K562 (cell line): ENCODE results near the gene CCDC97. TPM values are rescaled to one million over a fixed set of nuclear protein-coding genes. Genes with fewer than 3 reads are reported as not detected.

Source experiments
- BRD4 ChIP-seq: fragments of 200-600 bp; sonication (generic); IDR thresholded peaks from 2 replicates; pipeline ENCODE4 v1.6.1; 2017; ENCODE audit warnings: inconsistent platforms
- KLF6 ChIP-seq: fragments of 250-450 bp; sonication (Bioruptor Pico); IDR thresholded peaks from 2 replicates; pipeline ENCODE4 v1.4.0; 2020; ENCODE audit warnings: mild to moderate bottlenecking, moderate library complexity, borderline replicate concordance
- MXD1 ChIP-seq: fragments of 250-450 bp; sonication (Bioruptor Pico); IDR thresholded peaks from 2 replicates; pipeline ENCODE4 v1.8.0; 2021; ENCODE audit warnings: borderline replicate concordance, mild to moderate bottlenecking, moderate library complexity; ENCODE audit not compliant: poor library complexity, severe bottlenecking
- NONO ChIP-seq, 2 experiments: fragments of 200-400 bp in 1 of 2; fragments of 450-650 bp in 1 of 2; formaldehyde crosslinking in 1 of 2; IDR thresholded peaks; 2 replicates each; pipeline ENCODE4 v1.6.1; 2017; ENCODE audit warnings: low read depth in 2 of 2, mild to moderate bottlenecking in 2 of 2, moderate library complexity in 2 of 2, low read length in 1 of 2
- RNF219 ChIP-seq: fragments of 250-450 bp; sonication (Bioruptor Pico); IDR thresholded peaks from 2 replicates; pipeline ENCODE4 v1.5.0; 2022; ENCODE audit warnings: mild to moderate bottlenecking
- SIRT6 ChIP-seq: IDR thresholded peaks from one replicate; pipeline ENCODE4 v1.6.1; 2012; ENCODE audit warnings: low read depth, mild to moderate bottlenecking, control low read depth, inconsistent platforms, low read length, moderate library complexity
- XRCC3 ChIP-seq: fragments of 450-650 bp; IDR thresholded peaks from 2 replicates; pipeline ENCODE4 v1.6.1; 2017; ENCODE audit warnings: mild to moderate bottlenecking, moderate library complexity
- ZNF165 ChIP-seq: fragments of 250-450 bp; sonication (Bioruptor Pico); IDR thresholded peaks from 2 replicates; pipeline ENCODE4 v1.4.0; 2020; ENCODE audit warnings: borderline replicate concordance
- ZNF224 ChIP-seq: sonication (generic); formaldehyde crosslinking; IDR thresholded peaks from 2 replicates; pipeline ENCODE4 v1.8.0; 2022; ENCODE audit warnings: mild to moderate bottlenecking, missing genetic modification reagents
- polyA plus RNA-seq, 8 experiments: library from polyadenylated mRNA; depleted of rRNA in 4 of 8; stranded (reverse) in 5 of 8; unstranded in 3 of 8; fragments of >200 nt; fragmentation: Nextera tagmentation in 2 of 8; fragmentation: Illumina TruSeq in 1 of 8; extraction: Ambion mirVana in 2 of 8; extraction: Trizol in 1 of 8; gene quantifications; 2 replicates each; pipeline versions ENCODE4 v1.2.1 to v1.2.3, GENCODE V29; 2011 to 2014; ENCODE audit warnings: inconsistent platforms in 1 of 8, missing spikeins in 1 of 8
- total RNA-seq, 7 experiments: library from RNA; depleted of rRNA in 6 of 7; stranded (reverse); fragments of >200 nt in 6 of 7; fragmentation: Illumina TruSeq in 2 of 7; extraction: Trizol in 2 of 7; gene quantifications; 2 replicates each; pipeline versions ENCODE4 v1.2.1 to v1.2.3, GENCODE V29; 2011 to 2021; ENCODE audit warnings: low replicate concordance in 1 of 7
- TF ChIP-seq, protein P1 (sequence below): fragments of 250-450 bp; sonication (Bioruptor Pico); IDR thresholded peaks from 2 replicates; pipeline ENCODE4 v1.4.0; 2020
- TF ChIP-seq, protein P2 (sequence below): sonication (generic); formaldehyde crosslinking; IDR thresholded peaks from 2 replicates; pipeline ENCODE4 v1.8.0; 2023; ENCODE audit warnings: mild to moderate bottlenecking, missing genetic modification reagents
- TF ChIP-seq, protein P3 (sequence below), 2 experiments: IDR thresholded peaks; 2 replicates each; pipeline ENCODE4 v1.6.1; 2011; ENCODE audit warnings: borderline replicate concordance in 1 of 2, control low read depth in 1 of 2, low read depth in 1 of 2, low read length in 1 of 2, mild to moderate bottlenecking in 1 of 2, mixed read lengths in 1 of 2, moderate library complexity in 1 of 2; ENCODE audit not compliant: insufficient read depth in 1 of 2, insufficient read length in 1 of 2, poor library complexity in 1 of 2, severe bottlenecking in 1 of 2; ENCODE audit errors: extremely low read depth in 1 of 2

Gene CCDC97
- total and polyA plus RNA-seq, 9 of the 15 experiments (the other 6 are each of a cell fraction or from before 2014, with no cell fraction given): 0.60 to 16.5 (median 7.0) TPM

- TF ChIP-seq, protein P1, sequence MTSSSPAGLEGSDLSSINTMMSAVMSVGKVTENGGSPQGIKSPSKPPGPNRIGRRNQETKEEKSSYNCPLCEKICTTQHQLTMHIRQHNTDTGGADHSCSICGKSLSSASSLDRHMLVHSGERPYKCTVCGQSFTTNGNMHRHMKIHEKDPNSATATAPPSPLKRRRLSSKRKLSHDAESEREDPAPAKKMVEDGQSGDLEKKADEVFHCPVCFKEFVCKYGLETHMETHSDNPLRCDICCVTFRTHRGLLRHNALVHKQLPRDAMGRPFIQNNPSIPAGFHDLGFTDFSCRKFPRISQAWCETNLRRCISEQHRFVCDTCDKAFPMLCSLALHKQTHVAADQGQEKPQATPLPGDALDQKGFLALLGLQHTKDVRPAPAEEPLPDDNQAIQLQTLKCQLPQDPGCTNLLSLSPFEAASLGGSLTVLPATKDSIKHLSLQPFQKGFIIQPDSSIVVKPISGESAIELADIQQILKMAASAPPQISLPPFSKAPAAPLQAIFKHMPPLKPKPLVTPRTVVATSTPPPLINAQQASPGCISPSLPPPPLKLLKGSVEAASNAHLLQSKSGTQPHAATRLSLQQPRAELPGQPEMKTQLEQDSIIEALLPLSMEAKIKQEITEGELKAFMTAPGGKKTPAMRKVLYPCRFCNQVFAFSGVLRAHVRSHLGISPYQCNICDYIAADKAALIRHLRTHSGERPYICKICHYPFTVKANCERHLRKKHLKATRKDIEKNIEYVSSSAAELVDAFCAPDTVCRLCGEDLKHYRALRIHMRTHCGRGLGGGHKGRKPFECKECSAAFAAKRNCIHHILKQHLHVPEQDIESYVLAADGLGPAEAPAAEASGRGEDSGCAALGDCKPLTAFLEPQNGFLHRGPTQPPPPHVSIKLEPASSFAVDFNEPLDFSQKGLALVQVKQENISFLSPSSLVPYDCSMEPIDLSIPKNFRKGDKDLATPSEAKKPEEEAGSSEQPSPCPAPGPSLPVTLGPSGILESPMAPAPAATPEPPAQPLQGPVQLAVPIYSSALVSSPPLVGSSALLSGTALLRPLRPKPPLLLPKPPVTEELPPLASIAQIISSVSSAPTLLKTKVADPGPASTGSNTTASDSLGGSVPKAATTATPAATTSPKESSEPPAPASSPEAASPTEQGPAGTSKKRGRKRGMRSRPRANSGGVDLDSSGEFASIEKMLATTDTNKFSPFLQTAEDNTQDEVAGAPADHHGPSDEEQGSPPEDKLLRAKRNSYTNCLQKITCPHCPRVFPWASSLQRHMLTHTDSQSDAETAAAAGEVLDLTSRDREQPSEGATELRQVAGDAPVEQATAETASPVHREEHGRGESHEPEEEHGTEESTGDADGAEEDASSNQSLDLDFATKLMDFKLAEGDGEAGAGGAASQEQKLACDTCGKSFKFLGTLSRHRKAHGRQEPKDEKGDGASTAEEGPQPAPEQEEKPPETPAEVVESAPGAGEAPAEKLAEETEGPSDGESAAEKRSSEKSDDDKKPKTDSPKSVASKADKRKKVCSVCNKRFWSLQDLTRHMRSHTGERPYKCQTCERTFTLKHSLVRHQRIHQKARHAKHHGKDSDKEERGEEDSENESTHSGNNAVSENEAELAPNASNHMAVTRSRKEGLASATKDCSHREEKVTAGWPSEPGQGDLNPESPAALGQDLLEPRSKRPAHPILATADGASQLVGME (CRISPR knock-in tag): no peak
- TF ChIP-seq SIRT6: peak; percentile 43
- no peak for TF ChIP-seq RNF219 (CRISPR knock-in tag)
- no peak for TF ChIP-seq MXD1
- TF ChIP-seq, protein P2, sequence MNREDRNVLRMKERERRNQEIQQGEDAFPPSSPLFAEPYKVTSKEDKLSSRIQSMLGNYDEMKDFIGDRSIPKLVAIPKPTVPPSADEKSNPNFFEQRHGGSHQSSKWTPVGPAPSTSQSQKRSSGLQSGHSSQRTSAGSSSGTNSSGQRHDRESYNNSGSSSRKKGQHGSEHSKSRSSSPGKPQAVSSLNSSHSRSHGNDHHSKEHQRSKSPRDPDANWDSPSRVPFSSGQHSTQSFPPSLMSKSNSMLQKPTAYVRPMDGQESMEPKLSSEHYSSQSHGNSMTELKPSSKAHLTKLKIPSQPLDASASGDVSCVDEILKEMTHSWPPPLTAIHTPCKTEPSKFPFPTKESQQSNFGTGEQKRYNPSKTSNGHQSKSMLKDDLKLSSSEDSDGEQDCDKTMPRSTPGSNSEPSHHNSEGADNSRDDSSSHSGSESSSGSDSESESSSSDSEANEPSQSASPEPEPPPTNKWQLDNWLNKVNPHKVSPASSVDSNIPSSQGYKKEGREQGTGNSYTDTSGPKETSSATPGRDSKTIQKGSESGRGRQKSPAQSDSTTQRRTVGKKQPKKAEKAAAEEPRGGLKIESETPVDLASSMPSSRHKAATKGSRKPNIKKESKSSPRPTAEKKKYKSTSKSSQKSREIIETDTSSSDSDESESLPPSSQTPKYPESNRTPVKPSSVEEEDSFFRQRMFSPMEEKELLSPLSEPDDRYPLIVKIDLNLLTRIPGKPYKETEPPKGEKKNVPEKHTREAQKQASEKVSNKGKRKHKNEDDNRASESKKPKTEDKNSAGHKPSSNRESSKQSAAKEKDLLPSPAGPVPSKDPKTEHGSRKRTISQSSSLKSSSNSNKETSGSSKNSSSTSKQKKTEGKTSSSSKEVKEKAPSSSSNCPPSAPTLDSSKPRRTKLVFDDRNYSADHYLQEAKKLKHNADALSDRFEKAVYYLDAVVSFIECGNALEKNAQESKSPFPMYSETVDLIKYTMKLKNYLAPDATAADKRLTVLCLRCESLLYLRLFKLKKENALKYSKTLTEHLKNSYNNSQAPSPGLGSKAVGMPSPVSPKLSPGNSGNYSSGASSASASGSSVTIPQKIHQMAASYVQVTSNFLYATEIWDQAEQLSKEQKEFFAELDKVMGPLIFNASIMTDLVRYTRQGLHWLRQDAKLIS (CRISPR knock-in tag): no peak
- no peak for TF ChIP-seq ZNF165 (CRISPR knock-in tag)
- TF ChIP-seq, protein P3, sequence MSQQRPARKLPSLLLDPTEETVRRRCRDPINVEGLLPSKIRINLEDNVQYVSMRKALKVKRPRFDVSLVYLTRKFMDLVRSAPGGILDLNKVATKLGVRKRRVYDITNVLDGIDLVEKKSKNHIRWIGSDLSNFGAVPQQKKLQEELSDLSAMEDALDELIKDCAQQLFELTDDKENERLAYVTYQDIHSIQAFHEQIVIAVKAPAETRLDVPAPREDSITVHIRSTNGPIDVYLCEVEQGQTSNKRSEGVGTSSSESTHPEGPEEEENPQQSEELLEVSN (IDR thresholded peaks at IDR 0.05; ENCODE audit: borderline replicate concordance in 1 of 2, extremely low read depth in 1 of 2, insufficient read depth in 1 of 2, insufficient read length in 1 of 2, low read depth in 1 of 2, low read length in 1 of 2, poor library complexity in 1 of 2, severe bottlenecking in 1 of 2): peak; percentile 23 to 28
- TF ChIP-seq XRCC3: no peak
- no peak for TF ChIP-seq ZNF224 (CRISPR knock-in tag)
- TF ChIP-seq BRD4: 0 out of 2 replicates have a peak, but pooled peaks have one; percentile 9
- TF ChIP-seq NONO (IDR thresholded peaks at IDR 0.05; ENCODE audit: low read depth in 2 of 2, low read length in 1 of 2): peak in 1 of 2 experiments; percentile 30; a peak in 1 of 4 replicates
- TF ChIP-seq KLF6 (CRISPR knock-in tag): no peak; the same call in 1 of the 2 replicates
Measured at GRCh38 chr19:41323430-41324125, 13.6 kb downstream of the CCDC97 start (continued).
